ENCODE measurements around the gene WHAMM. TPM values are rescaled to one million over a fixed set of nuclear protein-coding genes. Genes with fewer than 3 reads are reported as not detected.
"Not testable (repeated sequence)": the region's sequence is repeated elsewhere in the genome, so short reads cannot be mapped to it uniquely, and the experiment has no call there.

WHAMM gene
- total and polyA plus RNA-seq, 2 donors = 4.0 to 7.8 TPM

DNA sequence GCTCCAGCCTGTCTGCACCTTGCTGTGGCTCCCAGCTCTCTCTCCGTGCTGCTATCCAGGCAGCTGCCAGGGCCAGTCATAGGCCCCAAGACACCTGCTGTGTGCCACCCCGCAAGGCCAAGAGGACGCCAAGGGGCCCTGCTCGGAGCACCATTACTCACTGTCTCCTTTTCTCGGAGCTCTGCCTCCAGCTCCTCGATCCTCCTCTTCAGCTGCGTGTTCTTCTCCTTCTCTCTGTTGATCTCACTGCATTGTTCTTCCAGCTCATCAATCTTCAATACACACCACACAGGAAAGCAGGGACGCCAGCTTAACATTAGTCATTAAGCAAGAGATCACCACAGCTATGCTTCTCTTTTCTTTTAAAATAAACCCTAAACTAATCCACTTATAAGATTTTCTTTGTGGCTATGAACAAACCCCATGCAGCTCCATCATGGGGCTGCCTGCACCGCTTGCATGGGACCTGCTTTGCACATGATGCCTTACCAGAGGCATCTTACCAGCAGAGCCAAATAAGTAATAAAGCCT lies 42.6 kb downstream of the WHAMM start:
- DNase-seq (ENCODE audit: low read depth in 6 of 9, low spot score in 9 of 9) = no peak
- peaks cover 26 to 43% of the 10 kb centered on the region in 2 donors for H3K4me1 ChIP-seq (ENCODE audit: control insufficient read depth in 2 of 2, insufficient read depth in 2 of 2, low read length in 2 of 2)
- no peaks in the 10 kb centered on the region for H3K9me3 ChIP-seq (ENCODE audit: control insufficient read depth in 2 of 2, insufficient read depth in 1 of 2, low read length in 1 of 2)
- H3K4me3 ChIP-seq (ENCODE audit: low read length in 2 of 2) = no peak overlapping the region
- 92% methylated on average over 9 of the region's 9 CpGs for WGBS
- no peaks in the 10 kb centered on the region for H3K27me3 ChIP-seq (ENCODE audit: control insufficient read depth in 2 of 2, insufficient read depth in 1 of 2, low read length in 1 of 2)
- no peak overlapping the region for H3K27ac ChIP-seq (ENCODE audit: low read depth in 1 of 2, low read length in 1 of 2)
- H3K36me3 ChIP-seq (ENCODE audit: control insufficient read depth in 2 of 2, insufficient read depth in 2 of 2, low read length in 1 of 2) = no peaks in the 10 kb centered on the region

DNA sequence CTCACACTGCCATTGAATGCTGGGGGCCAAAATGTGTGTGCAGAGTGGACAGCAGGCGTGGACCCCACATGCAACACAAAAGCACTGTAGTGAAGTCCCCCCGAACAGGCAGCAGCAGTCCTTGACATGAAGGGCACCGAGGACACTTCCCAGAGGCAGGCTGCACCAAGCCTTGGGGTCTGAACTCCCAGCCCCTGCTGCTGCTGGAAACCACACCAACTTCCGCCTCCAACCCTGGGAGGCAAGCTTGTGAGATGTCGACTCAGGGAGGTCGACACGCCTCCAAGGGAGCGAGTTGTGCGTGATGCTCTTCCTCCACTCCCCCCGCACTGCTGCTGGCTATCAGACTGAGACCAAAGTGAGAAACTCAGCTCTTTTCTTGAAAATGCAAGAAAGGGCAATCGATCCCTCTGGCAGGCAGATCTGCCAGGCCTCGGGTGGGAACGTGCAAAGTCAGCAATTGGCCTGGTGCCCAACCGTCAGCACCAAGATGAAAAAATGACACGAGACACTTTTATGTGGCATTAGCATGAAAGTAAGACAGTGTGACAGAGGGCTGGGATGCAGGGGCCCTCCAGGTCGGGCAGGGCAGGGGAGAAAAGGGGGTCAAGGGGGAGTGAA lies 43.6 kb downstream of the WHAMM start:
- WGBS = 26% methylated on average over 16 of the region's 16 CpGs
- peak in 4 of 9 donors; percentile 19 to 68 (median 37) for DNase-seq (ENCODE audit: low read depth in 6 of 9, low spot score in 9 of 9)
- no peaks in the 10 kb centered on the region for H3K27me3 ChIP-seq (ENCODE audit: control insufficient read depth in 2 of 2, insufficient read depth in 1 of 2, low read length in 1 of 2)
- peaks cover 26 to 43% of the 10 kb centered on the region in 2 donors for H3K4me1 ChIP-seq (ENCODE audit: control insufficient read depth in 2 of 2, insufficient read depth in 2 of 2, low read length in 2 of 2)
- no peaks in the 10 kb centered on the region for H3K9me3 ChIP-seq (ENCODE audit: control insufficient read depth in 2 of 2, insufficient read depth in 1 of 2, low read length in 1 of 2)
- no peaks in the 10 kb centered on the region for H3K36me3 ChIP-seq (ENCODE audit: control insufficient read depth in 2 of 2, insufficient read depth in 2 of 2, low read length in 1 of 2)
- H3K4me3 ChIP-seq (ENCODE audit: low read length in 2 of 2) = peak overlapping the region in 1 of 2 donors; percentile 17
- peak overlapping the region in 1 of 2 donors; percentile 55 for H3K27ac ChIP-seq (ENCODE audit: low read depth in 1 of 2, low read length in 1 of 2)

DNA sequence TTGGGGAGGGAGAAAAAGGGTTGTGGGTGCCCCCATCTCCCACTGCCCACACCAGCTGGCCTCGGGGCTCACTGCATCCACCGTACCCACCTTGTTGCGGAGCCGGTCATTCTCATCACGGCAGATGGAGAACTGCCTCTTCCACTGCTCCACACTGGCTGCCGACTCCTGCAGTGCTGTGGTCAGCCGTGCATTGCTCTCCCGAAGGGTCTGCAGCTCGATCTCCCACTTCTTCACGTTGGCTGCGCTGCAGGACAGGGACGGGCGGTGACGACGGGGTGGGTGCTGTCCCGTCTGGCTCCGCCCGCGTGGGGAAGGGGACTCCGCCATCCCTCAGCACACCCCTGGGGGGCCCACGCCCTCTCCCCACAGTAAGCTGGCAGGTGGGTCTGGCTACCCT lies 45.1 kb downstream of the WHAMM start:
- no peak for DNase-seq (ENCODE audit: low read depth in 6 of 9, low spot score in 9 of 9)
- no peak overlapping the region for H3K4me3 ChIP-seq (ENCODE audit: low read length in 2 of 2)
- no peak overlapping the region for H3K27ac ChIP-seq (ENCODE audit: low read depth in 1 of 2, low read length in 1 of 2)
- WGBS = 97% methylated on average over 21 of the region's 21 CpGs
- H3K4me1 ChIP-seq (ENCODE audit: control insufficient read depth in 2 of 2, insufficient read depth in 2 of 2, low read length in 2 of 2) = peaks cover 25 to 40% of the 10 kb centered on the region in 2 donors
- no peaks in the 10 kb centered on the region for H3K27me3 ChIP-seq (ENCODE audit: control insufficient read depth in 2 of 2, insufficient read depth in 1 of 2, low read length in 1 of 2)
- no peaks in the 10 kb centered on the region for H3K9me3 ChIP-seq (ENCODE audit: control insufficient read depth in 2 of 2, insufficient read depth in 1 of 2, low read length in 1 of 2)
- no peaks in the 10 kb centered on the region for H3K36me3 ChIP-seq (ENCODE audit: control insufficient read depth in 2 of 2, insufficient read depth in 2 of 2, low read length in 1 of 2)

DNA sequence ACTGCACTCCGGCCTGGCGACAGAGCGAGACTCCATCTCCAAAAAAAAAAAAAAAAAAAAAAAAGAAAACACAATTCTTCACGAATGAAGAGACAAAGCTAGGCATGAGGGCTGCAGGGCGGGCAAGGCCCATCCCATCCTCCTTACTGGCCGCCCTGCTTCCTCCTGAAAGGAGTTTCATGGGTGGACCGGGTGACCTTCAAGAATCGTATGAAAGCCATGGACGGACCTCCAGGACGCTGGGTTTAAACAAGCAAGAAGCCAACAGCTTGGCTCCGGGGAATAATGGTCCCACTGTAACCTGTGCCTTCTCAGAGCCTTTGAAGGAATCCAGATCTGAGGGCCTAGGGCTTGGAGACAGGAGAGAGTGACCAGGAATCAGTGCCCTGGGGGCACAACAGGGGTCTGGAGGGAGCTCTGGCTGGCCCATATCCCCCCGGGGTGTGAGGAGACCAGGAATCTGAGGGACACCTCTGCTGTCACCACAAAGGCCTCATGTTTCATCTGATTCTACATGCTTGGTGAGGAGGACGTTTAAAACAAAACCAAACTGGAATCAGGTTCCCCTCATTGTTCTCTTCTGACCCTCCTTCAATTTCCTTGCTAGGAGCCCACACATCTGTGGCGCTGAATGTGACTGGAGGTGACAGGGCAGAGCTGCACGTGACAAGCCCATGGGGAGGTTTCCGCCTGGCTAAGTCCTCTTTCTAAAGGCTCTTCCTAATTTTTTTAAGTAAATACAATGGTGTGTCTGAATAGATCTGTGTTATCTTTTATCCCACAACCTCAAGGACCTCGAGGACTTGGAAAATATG lies 46.1 kb downstream of the WHAMM start:
- WGBS = 78% methylated on average over 17 of the region's 17 CpGs
- Histone ChIP-seq H3K36me3 (ENCODE audit: control insufficient read depth in 2 of 2, insufficient read depth in 2 of 2, low read length in 1 of 2) (no peaks in the 10 kb centered on the region), H3K4me1 (ENCODE audit: control insufficient read depth in 2 of 2, insufficient read depth in 2 of 2, low read length in 2 of 2) (peaks cover 16 to 31% of the 10 kb centered on the region in 2 donors), H3K4me3 (ENCODE audit: low read length in 2 of 2) (no peak overlapping the region), H3K27ac (ENCODE audit: low read depth in 1 of 2, low read length in 1 of 2) (no peak overlapping the region), H3K9me3 (ENCODE audit: control insufficient read depth in 2 of 2, insufficient read depth in 1 of 2, low read length in 1 of 2) (no peaks in the 10 kb centered on the region), H3K27me3 (ENCODE audit: control insufficient read depth in 2 of 2, insufficient read depth in 1 of 2, low read length in 1 of 2) (no peaks in the 10 kb centered on the region)
- DNase-seq (ENCODE audit: low read depth in 6 of 9, low spot score in 9 of 9) = no peak

DNA sequence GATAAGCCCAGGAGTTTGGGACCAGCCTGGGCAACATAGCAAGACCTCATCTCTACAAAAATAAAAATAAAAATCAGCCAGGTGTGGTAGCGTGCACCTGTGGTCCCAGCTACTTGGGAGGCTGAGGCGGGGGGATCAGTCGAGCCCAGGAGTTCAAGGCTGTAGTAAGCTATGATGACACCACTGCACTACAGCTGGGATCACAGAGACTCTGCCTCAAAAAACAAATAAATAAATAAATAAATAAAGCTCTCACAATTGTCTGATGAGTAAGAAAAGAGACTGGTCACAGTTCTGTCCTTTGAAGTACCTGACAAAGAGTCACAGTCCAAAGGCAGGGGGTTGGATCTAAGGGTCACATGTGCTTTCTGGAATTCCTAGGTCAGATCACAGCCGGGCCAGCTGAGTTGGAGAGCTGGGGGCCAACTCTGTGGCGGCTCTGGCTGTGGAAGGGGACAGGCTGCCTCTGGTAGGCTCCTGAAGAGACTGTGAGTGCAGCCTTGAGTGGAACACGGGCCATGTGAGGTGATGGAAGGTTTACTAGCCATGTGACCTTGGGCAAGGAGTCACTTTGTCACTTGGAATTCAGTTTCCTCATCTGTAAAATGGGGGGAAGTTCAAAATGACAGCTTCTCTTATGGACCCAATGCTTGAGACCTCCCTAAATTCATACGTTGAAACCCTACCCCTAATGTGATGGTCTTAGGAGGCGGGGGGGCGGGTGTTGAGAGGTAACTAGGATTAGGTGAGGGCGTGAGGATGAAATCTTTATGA lies 47.2 kb downstream of the WHAMM start:
- no peak for DNase-seq (ENCODE audit: low read depth in 6 of 9, low spot score in 9 of 9)
- Histone ChIP-seq H3K9me3 (ENCODE audit: control insufficient read depth in 2 of 2, insufficient read depth in 1 of 2, low read length in 1 of 2) (no peaks in the 10 kb centered on the region), H3K27ac (ENCODE audit: low read depth in 1 of 2, low read length in 1 of 2) (no peak overlapping the region)

DNA sequence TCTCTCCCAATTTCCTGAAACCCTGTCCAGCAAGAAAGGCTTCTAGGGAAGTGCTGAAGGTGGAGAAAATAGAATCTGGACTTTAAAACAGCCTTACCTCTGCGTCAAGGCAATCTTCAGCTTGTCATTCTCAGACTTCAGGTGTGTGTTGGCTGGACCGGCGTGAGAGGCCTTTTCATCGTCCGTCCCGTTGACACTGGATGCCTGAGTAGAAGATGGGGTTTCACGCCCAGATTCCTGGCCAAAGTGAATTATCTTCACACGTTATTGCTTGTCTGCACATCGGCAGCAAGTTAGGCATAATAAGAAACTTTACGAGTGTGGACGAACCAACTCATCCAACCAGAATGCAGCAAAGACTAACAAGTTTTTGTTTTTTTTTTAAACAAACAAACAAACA lies 49.5 kb downstream of the WHAMM start:
- WGBS = 95% methylated on average over 11 of the region's 11 CpGs
- H3K36me3 ChIP-seq (ENCODE audit: control insufficient read depth in 2 of 2, insufficient read depth in 2 of 2, low read length in 1 of 2) = no peaks in the 10 kb centered on the region
- peaks cover 0 to under 1% of the 10 kb centered on the region in 2 donors for H3K4me1 ChIP-seq (ENCODE audit: control insufficient read depth in 2 of 2, insufficient read depth in 2 of 2, low read length in 2 of 2)
- no peak overlapping the region for H3K27ac ChIP-seq (ENCODE audit: low read depth in 1 of 2, low read length in 1 of 2)
- DNase-seq (ENCODE audit: low read depth in 6 of 9, low spot score in 9 of 9) = no peak
- no peaks in the 10 kb centered on the region for H3K9me3 ChIP-seq (ENCODE audit: control insufficient read depth in 2 of 2, insufficient read depth in 1 of 2, low read length in 1 of 2)
- no peaks in the 10 kb centered on the region for H3K27me3 ChIP-seq (ENCODE audit: control insufficient read depth in 2 of 2, insufficient read depth in 1 of 2, low read length in 1 of 2)
- H3K4me3 ChIP-seq (ENCODE audit: low read length in 2 of 2) = no peak overlapping the region

More for the DNA sequence above, 47.2 kb downstream of the WHAMM start:
- Histone ChIP-seq H3K4me3 (ENCODE audit: low read length in 2 of 2) (no peak overlapping the region), H3K36me3 (ENCODE audit: control insufficient read depth in 2 of 2, insufficient read depth in 2 of 2, low read length in 1 of 2) (no peaks in the 10 kb centered on the region), H3K27me3 (ENCODE audit: control insufficient read depth in 2 of 2, insufficient read depth in 1 of 2, low read length in 1 of 2) (no peaks in the 10 kb centered on the region), H3K4me1 (ENCODE audit: control insufficient read depth in 2 of 2, insufficient read depth in 2 of 2, low read length in 2 of 2) (peaks cover 11 to 21% of the 10 kb centered on the region in 2 donors)
- 97% methylated on average over 10 of the region's 10 CpGs for WGBS

DNA sequence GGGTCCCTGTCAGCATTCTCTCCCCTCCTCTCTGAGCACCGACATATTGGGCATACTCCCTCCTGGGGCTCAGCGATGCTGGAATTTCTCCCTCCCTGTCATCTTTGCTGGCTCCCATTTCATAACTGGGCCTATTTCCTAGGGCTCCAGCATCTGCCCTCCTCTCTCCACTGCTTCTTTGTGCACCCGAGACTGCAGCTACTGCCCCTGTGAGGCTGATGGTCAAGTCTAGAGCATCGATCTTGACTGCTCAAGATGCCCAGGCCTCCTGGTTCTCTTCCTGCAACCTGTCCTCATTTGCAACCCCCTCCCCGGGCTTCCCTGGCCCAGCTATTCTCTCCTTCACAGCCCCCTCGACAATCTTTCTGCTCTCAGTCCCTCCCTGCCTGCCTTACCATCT lies 53.5 kb downstream of the WHAMM start:
- WGBS = 97% methylated on average over 6 of the region's 6 CpGs
- H3K27ac ChIP-seq (ENCODE audit: low read depth in 1 of 2, low read length in 1 of 2) = no peak overlapping the region

DNA sequence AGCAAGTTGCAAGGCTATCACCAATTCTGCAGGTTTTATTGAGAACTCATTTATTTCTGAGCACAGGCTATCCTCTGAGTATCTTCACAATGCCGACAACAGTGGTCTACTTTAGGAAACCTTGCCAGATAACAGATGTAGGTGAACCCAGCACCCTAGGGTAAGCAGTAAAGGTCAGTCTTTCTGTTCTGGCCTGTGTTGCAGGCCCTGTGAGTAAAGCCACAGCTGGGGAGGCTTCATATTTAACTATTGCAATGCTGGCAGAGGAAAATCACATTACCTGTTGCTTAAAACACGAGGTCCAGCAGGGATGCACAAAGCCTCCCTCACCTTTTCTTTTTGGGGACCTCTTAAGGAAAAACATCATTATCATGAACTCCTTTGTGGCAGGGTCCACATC lies 55.5 kb downstream of the WHAMM start:
- Histone ChIP-seq H3K4me3 (ENCODE audit: low read length in 2 of 2) (no peak overlapping the region), H3K4me1 (ENCODE audit: control insufficient read depth in 2 of 2, insufficient read depth in 2 of 2, low read length in 2 of 2) (no peaks in the 10 kb centered on the region), H3K27me3 (ENCODE audit: control insufficient read depth in 2 of 2, insufficient read depth in 1 of 2, low read length in 1 of 2) (no peaks in the 10 kb centered on the region), H3K27ac (ENCODE audit: low read depth in 1 of 2, low read length in 1 of 2) (no peak overlapping the region), H3K36me3 (ENCODE audit: control insufficient read depth in 2 of 2, insufficient read depth in 2 of 2, low read length in 1 of 2) (no peaks in the 10 kb centered on the region), H3K9me3 (ENCODE audit: control insufficient read depth in 2 of 2, insufficient read depth in 1 of 2, low read length in 1 of 2) (no peaks in the 10 kb centered on the region)
- DNase-seq (ENCODE audit: low read depth in 6 of 9, low spot score in 9 of 9) = no peak
- 95% methylated on average over 2 of the region's 2 CpGs for WGBS

More for the DNA sequence above, 53.5 kb downstream of the WHAMM start:
- H3K4me3 ChIP-seq (ENCODE audit: low read length in 2 of 2) = no peak overlapping the region
- no peak for DNase-seq (ENCODE audit: low read depth in 6 of 9, low spot score in 9 of 9)
- H3K4me1 ChIP-seq (ENCODE audit: control insufficient read depth in 2 of 2, insufficient read depth in 2 of 2, low read length in 2 of 2) = no peaks in the 10 kb centered on the region
- H3K27me3 ChIP-seq (ENCODE audit: control insufficient read depth in 2 of 2, insufficient read depth in 1 of 2, low read length in 1 of 2) = no peaks in the 10 kb centered on the region
- no peaks in the 10 kb centered on the region for H3K9me3 ChIP-seq (ENCODE audit: control insufficient read depth in 2 of 2, insufficient read depth in 1 of 2, low read length in 1 of 2)
- no peaks in the 10 kb centered on the region for H3K36me3 ChIP-seq (ENCODE audit: control insufficient read depth in 2 of 2, insufficient read depth in 2 of 2, low read length in 1 of 2)

DNA sequence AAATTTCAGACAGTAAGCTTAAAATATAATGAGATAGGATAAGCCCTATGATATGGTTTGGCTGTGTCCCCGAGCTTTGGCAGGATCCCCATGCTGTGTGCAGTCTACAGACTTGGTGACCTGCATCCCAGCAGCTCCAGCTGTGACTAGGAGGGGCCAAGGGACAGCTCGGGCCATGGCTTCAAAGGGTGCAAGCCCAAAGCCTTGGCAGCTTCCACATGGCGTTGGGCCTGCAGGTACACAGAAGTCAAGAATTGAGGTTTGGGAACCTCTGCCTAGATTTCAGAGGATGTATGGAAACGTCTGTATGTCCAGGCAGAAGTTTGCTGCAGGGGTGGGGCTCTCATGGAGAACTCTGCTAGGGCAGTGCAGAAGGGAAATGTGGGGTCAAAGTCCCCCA lies 56.2 kb downstream of the WHAMM start:
- not testable (repeated sequence) for H3K9me3 ChIP-seq (ENCODE audit: control insufficient read depth in 2 of 2, insufficient read depth in 1 of 2, low read length in 1 of 2); H3K4me3 ChIP-seq (ENCODE audit: low read length in 2 of 2); H3K27ac ChIP-seq (ENCODE audit: low read depth in 1 of 2, low read length in 1 of 2); H3K27me3 ChIP-seq (ENCODE audit: control insufficient read depth in 2 of 2, insufficient read depth in 1 of 2, low read length in 1 of 2); H3K4me1 ChIP-seq (ENCODE audit: control insufficient read depth in 2 of 2, insufficient read depth in 2 of 2, low read length in 2 of 2); H3K36me3 ChIP-seq (ENCODE audit: control insufficient read depth in 2 of 2, insufficient read depth in 2 of 2, low read length in 1 of 2); DNase-seq (ENCODE audit: low read depth in 6 of 9, low spot score in 9 of 9)
- WGBS = 93% methylated on average over 4 of the region's 4 CpGs

Measured in thymus (tissue), 11 donors.